B cell (primary cell): Measurements from ENCODE around the gene PTPN21. TPM values are rescaled to one million over a fixed set of nuclear protein-coding genes. Genes with fewer than 3 reads are reported as not detected.

Source experiments
- ATAC-seq: fragments of 200-7000 bp; cut with Tn5 transposase; one replicate; pipeline ENCODE4 v1.10.0; 2021; ENCODE audit warnings: low read depth, mild to moderate bottlenecking, moderate number of reproducible peaks, moderate library complexity
- CTCF ChIA-PET: fragments of 350-600 bp; sonication (Branson Sonifier 250); formaldehyde crosslinking; loops from one replicate; lab custom pipeline; 2021; ENCODE audit warnings: antibody characterized with exemption, inconsistent platforms; lab: Charles Lee
- POLR2A ChIA-PET: fragments of 350-600 bp; sonication (Branson Sonifier 250); formaldehyde crosslinking; loops from one replicate; lab custom pipeline; 2021; ENCODE audit warnings: antibody characterized with exemption; lab: Charles Lee
- DNase-seq: peaks from one replicate; pipeline ENCODE4 v3.0.0; 2013
- H2AFZ ChIP-seq: 2 replicates; pipeline ENCODE4 v1.6.1; 2012; ENCODE audit warnings: mild to moderate bottlenecking, low read depth, low read length; ENCODE audit not compliant: insufficient read depth, poor library complexity, severe bottlenecking
- H3K27ac ChIP-seq, 2 donors: 1 replicate in 1 of 2; 2 replicates in 1 of 2; pipeline ENCODE4 v1.5.1; 2012 to 2013; ENCODE audit warnings: low read length in 2 of 2, mild to moderate bottlenecking in 2 of 2, moderate library complexity in 1 of 2
- H3K27me3 ChIP-seq, 4 experiments: fragments of 200-600 bp in 1 of 4; sonication (generic) in 1 of 4; replicated peaks in 1 of 4; 1 replicate in 2 of 4; 2 replicates in 2 of 4; pipeline versions ENCODE4 v1.6.1 to v1.7.0; 2013 to 2016; ENCODE audit warnings: low read length in 3 of 4, mild to moderate bottlenecking in 2 of 4, mixed read lengths in 1 of 4, moderate library complexity in 1 of 4; ENCODE audit not compliant: insufficient read depth in 4 of 4, control insufficient read depth in 3 of 4; ENCODE audit errors: control extremely low read depth in 1 of 4
- H3K36me3 ChIP-seq, 2 experiments: replicated peaks in 1 of 2; 1 replicate in 1 of 2; 2 replicates in 1 of 2; pipeline versions ENCODE4 v1.6.1 to v1.7.1; 2013; ENCODE audit warnings: low read length in 1 of 2; ENCODE audit not compliant: insufficient read depth in 2 of 2, control insufficient read depth in 1 of 2; ENCODE audit errors: control extremely low read depth in 1 of 2, extremely low read depth in 1 of 2
- H3K4me1 ChIP-seq, 2 donors: fragments of 200-600 bp in 1 of 2; sonication (generic) in 1 of 2; 1 replicate in 1 of 2; 2 replicates in 1 of 2; pipeline versions ENCODE4 v1.5.1 to v1.6.1; 2013 to 2017; ENCODE audit warnings: low read length in 2 of 2; ENCODE audit not compliant: control insufficient read depth in 2 of 2, insufficient read depth in 2 of 2
- H3K4me2 ChIP-seq: replicated peaks from 2 replicates; pipeline ENCODE3; 2012; ENCODE audit warnings: mild to moderate bottlenecking, low read depth, low read length; ENCODE audit not compliant: poor library complexity, severe bottlenecking
- H3K4me3 ChIP-seq, 5 experiments: fragments of 200-600 bp in 1 of 5; sonication (generic) in 1 of 5; 1 replicate in 3 of 5; 2 replicates in 2 of 5; pipeline versions ENCODE4 v1.5.1 to v1.7.0; 2011 to 2016; ENCODE audit warnings: low read length in 4 of 5, mild to moderate bottlenecking in 4 of 5, low read depth in 2 of 5, control low read depth in 1 of 5, moderate library complexity in 1 of 5; ENCODE audit not compliant: insufficient read depth in 1 of 5; ENCODE audit errors: control extremely low read depth in 1 of 5, extremely low read depth in 1 of 5
- H3K79me2 ChIP-seq: fragments of 200-600 bp; sonication (generic); one replicate; pipeline ENCODE4 v1.6.0; 2016; ENCODE audit warnings: low read length; ENCODE audit not compliant: control insufficient read depth, insufficient read depth
- H3K9ac ChIP-seq: fragments of 200-600 bp; sonication (generic); 2 replicates; pipeline ENCODE4 v1.6.1; 2017; ENCODE audit warnings: mild to moderate bottlenecking, low read length, moderate library complexity
- H3K9me3 ChIP-seq, 3 donors: one replicate each; pipeline versions ENCODE4 v1.6.1 to v1.7.1; 2013; ENCODE audit warnings: low read length in 2 of 3; ENCODE audit not compliant: control insufficient read depth in 2 of 3, insufficient read depth in 1 of 3; ENCODE audit errors: control extremely low read depth in 1 of 3
- H4K20me1 ChIP-seq: 2 replicates; pipeline ENCODE4 v1.6.0; 2012; ENCODE audit warnings: mild to moderate bottlenecking, low read length; ENCODE audit not compliant: insufficient read depth, control insufficient read depth, poor library complexity, severe bottlenecking
- H3K27ac Mint-ChIP-seq: one replicate; pipeline ENCODE4 v1.8.0; 2021; ENCODE audit warnings: mixed read lengths
- H3K27me3 Mint-ChIP-seq: one replicate; pipeline ENCODE4 v1.8.0; 2021; ENCODE audit warnings: mixed read lengths
- H3K4me1 Mint-ChIP-seq: one replicate; pipeline ENCODE4 v1.8.0; 2021; ENCODE audit warnings: mixed read lengths
- H3K4me3 Mint-ChIP-seq: one replicate; pipeline ENCODE4 v1.8.0; 2021; ENCODE audit warnings: mixed read lengths
- H3K9me3 Mint-ChIP-seq: one replicate; pipeline ENCODE4 v1.8.0; 2022; ENCODE audit warnings: mixed read lengths; ENCODE audit not compliant: insufficient read depth
- EZH2 ChIP-seq: IDR thresholded peaks from 2 replicates; pipeline ENCODE4 v1.6.1; 2012; ENCODE audit warnings: borderline replicate concordance, low read depth, mild to moderate bottlenecking, moderate library complexity, low read length; ENCODE audit not compliant: insufficient read depth, poor library complexity, severe bottlenecking
- WGBS: methylation state at CpG from one replicate; pipeline ENCODE4 v1.1.5; 2013; ENCODE audit warnings: missing lambda C conversion rate; ENCODE audit not compliant: insufficient coverage; 5-methylcytosine and 5-hydroxymethylcytosine counted together
- intact Hi-C: fragments of 100-400 bp; cut with micrococcal nuclease; formaldehyde crosslinking; loops from one replicate; pipeline ENCODE4 v1.10.0; 2022
- polyA plus RNA-seq: library from polyadenylated mRNA; depleted of rRNA; stranded (reverse); fragments of >200 nt; gene quantifications from 2 replicates; pipeline ENCODE4 v1.2.3, GENCODE V29; 2012
- total RNA-seq, 2 donors: library from RNA; stranded (reverse); fragments of 120-200 nt in 1 of 2; gene quantifications; 1 replicate in 1 of 2; 2 replicates in 1 of 2; pipeline versions ENCODE4 v1.2.3 to v1.2.4, GENCODE V29; 2013 to 2022
- TF ChIP-seq, protein P1 (sequence below): fragments of 200-600 bp; IDR thresholded peaks from one replicate; pipeline ENCODE4 v1.8.0; 2022; ENCODE audit warnings: antibody characterized with exemption, mild to moderate bottlenecking

Gene PTPN21
- total and polyA plus RNA-seq, 2 donors (not counting 1 experiment from before 2014, with no cell fraction given): not detected

DNA sequence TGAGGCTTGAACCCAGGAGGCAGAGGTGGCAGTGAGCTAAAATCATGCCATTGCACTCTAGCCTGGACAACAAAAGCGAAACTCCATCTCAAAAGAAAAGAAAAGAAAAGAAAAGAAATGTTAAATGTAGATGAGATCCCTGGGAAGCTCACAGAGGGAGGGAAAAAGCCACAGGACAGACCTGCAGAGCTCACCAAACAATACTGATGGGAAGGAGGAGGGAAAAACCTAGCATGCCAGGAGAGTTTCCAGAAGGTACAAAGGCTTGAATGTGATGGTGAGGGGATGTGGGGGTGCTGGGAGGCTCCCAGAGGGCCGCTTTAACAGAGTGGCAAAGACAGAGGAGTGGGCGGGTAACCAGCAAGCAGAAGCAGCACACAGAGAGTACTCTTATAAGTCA lies 72.3 kb downstream of the PTPN21 start:
- Histone ChIP-seq H3K4me2 (no peak overlapping the region), H3K27ac (no peak overlapping the region), H2AFZ (no peak overlapping the region), H3K27me3 (peaks cover 0 to 6% (median 1%) of the 10 kb centered on the region in 4 experiments), H3K79me2 (no peaks in the 10 kb centered on the region), H3K9me3 (peaks cover 0 to 10% (median 0%) of the 10 kb centered on the region in 3 donors), H4K20me1 (no peaks in the 10 kb centered on the region), H3K9ac (no peak overlapping the region), H3K4me3 (no peak overlapping the region), H3K4me1 (no peaks in the 10 kb centered on the region), H3K36me3 (no peaks in the 10 kb centered on the region)
- CTCF ChIA-PET: no interaction called here
- Mint-ChIP-seq H3K9me3 (no peaks in the 10 kb centered on the region), H3K27ac (no peak overlapping the region), H3K4me3 (no peak overlapping the region), H3K4me1 (no peaks in the 10 kb centered on the region), H3K27me3 (peaks cover 23% of the 10 kb centered on the region)
- POLR2A ChIA-PET: no interaction called here
- WGBS: 88% methylated on average over 2 of the region's 3 CpGs
- DNase-seq (no peak), ATAC-seq (no peak)
- intact Hi-C loops: no loop called here
- no peak for TF ChIP-seq EZH2

DNA sequence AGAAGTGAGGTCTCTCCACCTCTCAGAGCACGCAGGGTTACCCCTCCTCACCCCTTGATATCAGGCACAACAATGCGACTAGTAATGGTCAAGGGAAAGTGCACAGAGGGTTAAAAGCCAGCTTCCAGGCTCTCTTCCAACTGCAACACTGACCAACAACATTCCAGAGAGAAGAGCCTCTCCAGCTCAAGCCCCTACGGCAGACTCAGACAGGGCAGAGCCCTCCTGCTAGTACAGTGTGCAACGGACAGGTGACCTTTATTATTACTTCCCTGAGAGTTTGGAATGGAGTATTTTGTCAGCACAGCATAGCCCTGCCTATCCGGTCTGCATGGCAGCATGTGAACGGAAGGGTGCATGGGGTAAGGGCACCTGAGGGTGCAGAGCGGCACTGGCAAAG lies 73.0 kb downstream of the PTPN21 start:
- intact Hi-C loops: no loop called here
- CTCF ChIA-PET: interaction anchor here (0.7 to 1.0 kb wide), 2 partner anchors 10 to 16 kb away, joined by 3 read pairs; no protein-coding TSS in a partner anchor

More for the DNA sequence above, 73.0 kb downstream of the PTPN21 start:
- no peak overlapping the region for H3K9ac ChIP-seq
- Mint-ChIP-seq H3K9me3 (no peaks in the 10 kb centered on the region), H3K27me3 (peaks cover 23% of the 10 kb centered on the region), H3K4me1 (no peaks in the 10 kb centered on the region), H3K4me3 (no peak overlapping the region), H3K27ac (no peak overlapping the region)
- no peak overlapping the region for H3K27ac ChIP-seq
- POLR2A ChIA-PET: no interaction called here
- H2AFZ ChIP-seq: no peak overlapping the region
- ATAC-seq (no peak), DNase-seq (no peak)
- H3K36me3 ChIP-seq: no peaks in the 10 kb centered on the region
- H3K4me1 ChIP-seq: no peaks in the 10 kb centered on the region
- H3K79me2 ChIP-seq: no peaks in the 10 kb centered on the region
- peaks cover 0 to 6% (median 1%) of the 10 kb centered on the region in 4 experiments for H3K27me3 ChIP-seq
- 89% methylated on average over 4 of the region's 7 CpGs for WGBS
- H4K20me1 ChIP-seq: no peaks in the 10 kb centered on the region
- H3K4me2 ChIP-seq: no peak overlapping the region
- peaks cover 0 to 10% (median 0%) of the 10 kb centered on the region in 3 donors for H3K9me3 ChIP-seq
- no peak for TF ChIP-seq EZH2
- TF ChIP-seq, protein P1, sequence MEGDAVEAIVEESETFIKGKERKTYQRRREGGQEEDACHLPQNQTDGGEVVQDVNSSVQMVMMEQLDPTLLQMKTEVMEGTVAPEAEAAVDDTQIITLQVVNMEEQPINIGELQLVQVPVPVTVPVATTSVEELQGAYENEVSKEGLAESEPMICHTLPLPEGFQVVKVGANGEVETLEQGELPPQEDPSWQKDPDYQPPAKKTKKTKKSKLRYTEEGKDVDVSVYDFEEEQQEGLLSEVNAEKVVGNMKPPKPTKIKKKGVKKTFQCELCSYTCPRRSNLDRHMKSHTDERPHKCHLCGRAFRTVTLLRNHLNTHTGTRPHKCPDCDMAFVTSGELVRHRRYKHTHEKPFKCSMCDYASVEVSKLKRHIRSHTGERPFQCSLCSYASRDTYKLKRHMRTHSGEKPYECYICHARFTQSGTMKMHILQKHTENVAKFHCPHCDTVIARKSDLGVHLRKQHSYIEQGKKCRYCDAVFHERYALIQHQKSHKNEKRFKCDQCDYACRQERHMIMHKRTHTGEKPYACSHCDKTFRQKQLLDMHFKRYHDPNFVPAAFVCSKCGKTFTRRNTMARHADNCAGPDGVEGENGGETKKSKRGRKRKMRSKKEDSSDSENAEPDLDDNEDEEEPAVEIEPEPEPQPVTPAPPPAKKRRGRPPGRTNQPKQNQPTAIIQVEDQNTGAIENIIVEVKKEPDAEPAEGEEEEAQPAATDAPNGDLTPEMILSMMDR: no peak
- H3K4me3 ChIP-seq: no peak overlapping the region
